Superior temporal gyrus (tissue), 1 donor: ENCODE results near the gene KIAA0232.
A peak's percentile ranks its signal among the peaks of the same experiment; 100 is the strongest.
"Not testable (repeated sequence)": the region's sequence is repeated elsewhere in the genome, so short reads cannot be mapped to it uniquely, and the experiment has no call there.

ENCODE experiments used
- DNase-seq: peaks from one replicate; pipeline ENCODE4 v3.0.0-alpha.2; 2016; ENCODE audit errors: extremely low spot score

KIAA0232 gene

DNA sequence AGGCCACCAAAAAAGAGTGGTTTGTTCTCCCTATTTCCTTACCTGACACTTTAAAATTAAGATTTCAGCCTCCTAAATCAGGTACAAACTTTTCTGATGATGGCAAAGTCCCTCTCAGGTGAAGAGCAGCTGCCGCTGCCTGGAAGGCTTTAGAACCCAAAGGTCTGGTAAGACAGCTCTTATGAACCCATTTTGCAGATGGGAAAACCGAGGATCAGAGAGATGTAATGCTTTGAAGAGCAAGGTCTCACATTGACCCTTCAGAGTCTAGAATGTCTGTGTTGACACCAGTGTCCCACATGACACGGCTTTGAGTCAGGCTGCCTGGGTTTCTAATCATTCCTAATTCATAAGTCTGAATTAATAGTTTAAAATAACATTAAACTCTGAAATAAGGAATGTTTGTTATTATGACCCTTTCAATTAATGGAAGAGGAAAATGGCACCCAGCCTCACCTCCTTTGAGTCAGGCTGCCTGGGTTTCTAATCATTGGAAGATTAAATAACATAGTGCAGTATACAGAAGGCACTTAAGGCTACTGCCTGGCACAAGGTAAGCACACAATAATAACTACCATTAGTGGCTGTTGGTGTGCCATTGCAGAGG, 27.9 kb upstream of the KIAA0232 start:
- no peak for DNase-seq

DNA sequence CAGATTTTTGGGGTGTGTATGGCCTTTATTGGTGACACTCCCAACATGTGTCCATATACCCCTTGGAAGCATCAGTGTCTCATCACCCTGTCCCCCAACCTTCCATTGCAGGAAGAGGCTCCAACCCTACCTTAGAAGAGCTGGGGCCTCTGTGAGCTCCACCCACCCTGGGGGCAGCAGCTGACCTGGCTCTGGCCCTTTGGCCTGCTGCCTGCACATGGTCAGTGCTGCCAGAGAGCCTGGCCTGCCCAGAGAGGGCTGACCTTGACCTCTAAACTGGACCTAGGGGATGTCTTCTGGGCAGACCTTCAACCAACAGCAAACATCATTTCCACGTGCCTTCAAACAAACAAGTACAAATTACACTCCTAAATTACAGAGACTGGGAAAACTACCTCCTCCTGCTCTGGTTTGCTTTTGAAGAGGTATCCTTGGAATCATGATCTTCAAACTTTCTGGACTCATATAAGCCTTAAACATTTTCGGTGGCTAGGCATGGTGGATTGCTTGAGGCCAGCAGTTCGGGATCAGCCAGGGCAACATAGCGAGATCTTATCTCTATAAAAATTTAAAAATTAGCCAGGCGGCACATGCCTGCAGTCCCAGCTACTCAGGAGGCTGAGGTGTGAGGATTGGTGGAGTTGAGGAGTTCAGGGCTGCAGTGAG, 27.3 kb upstream of the KIAA0232 start:
- DNase-seq, result no peak

DNA sequence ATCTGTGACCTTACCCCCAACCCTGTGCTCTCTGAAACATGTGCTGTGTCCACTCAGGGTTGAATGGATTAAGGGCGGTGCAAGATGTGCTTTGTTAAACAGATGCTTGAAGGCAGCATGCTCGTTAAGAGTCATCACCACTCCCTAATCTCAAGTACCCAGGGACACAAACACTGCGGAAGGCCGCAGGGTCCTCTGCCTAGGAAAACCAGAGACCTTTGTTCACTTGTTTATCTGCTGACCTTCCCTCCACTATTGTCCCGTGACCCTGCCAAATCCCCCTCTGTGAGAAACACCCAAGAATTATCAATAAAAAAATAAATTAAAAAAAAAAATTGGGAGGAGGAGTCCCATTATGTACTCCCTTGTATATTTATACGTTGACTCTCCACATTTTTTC, 26.2 kb upstream of the KIAA0232 start:
- not testable (repeated sequence) for DNase-seq

DNA sequence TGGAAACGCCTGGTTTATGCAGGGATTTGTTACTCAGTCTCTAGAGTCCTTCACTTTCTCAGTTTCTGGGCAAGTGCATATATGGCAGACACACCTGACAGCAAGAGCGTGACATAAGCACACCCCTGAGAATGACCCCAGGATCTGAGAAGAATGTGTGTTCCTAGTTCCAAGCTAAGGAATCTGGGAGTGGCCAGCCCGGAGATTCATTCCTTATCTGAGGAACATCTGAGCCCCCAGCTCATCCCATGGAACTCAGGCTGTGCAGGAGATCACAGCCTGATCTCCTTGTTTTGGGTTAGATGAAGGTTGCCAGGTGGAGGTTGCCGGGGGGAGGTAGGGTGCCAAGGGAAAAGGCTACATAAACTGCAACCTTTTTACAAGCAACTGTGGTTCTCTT, 23.8 kb upstream of the KIAA0232 start:
- DNase-seq, result no peak

DNA sequence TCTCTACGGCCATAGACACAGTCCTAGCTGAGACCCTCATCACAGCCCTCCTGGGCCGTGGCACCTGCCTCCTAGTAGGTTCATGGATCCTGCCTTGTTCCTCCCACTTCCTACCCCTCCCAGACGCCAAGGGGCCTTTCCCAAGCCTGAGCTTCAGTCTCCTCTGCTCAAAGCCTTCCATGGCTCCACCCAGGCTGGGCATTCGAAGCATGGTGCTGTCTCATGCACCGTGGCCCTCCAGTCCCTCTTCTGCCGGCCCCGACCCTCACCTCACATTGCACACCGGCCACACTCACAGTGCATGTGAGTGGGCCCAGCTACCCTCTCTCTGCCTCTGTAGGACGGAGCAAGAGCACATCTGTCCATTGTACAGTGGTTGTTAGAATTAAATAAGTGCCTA, 21.7 kb upstream of the KIAA0232 start:
- DNase-seq, result no peak

- peak; percentile 82 for DNase-seq
These were observed 20.6 kb upstream of the KIAA0232 start for GRCh38 chr4:6761649-6762615.

DNA sequence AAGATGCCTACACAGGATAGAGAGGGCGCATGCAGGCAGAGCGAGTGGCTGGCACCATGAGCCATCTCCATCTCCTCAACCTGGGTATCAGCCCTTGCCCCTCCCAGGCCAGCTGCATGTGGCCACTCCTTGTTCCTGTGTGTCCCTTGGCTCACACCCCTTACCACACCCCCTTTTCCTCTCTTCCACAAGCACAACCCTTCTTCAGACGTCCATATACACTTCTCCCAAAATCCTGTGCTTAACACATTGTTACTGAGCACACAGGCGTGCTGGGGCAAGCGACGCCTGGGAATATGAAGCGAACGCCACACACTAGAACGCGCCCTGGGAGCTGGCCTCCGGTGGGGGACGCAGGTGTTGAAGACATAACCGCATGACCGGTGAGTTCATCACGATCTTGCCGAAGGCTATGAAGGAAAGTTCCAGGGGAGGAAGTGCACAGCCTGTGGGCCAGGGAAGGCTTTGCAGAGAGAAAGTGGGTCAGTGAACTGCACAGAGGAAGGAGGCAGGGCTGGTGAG, 19.1 kb upstream of the KIAA0232 start:
- no peak for DNase-seq

DNA sequence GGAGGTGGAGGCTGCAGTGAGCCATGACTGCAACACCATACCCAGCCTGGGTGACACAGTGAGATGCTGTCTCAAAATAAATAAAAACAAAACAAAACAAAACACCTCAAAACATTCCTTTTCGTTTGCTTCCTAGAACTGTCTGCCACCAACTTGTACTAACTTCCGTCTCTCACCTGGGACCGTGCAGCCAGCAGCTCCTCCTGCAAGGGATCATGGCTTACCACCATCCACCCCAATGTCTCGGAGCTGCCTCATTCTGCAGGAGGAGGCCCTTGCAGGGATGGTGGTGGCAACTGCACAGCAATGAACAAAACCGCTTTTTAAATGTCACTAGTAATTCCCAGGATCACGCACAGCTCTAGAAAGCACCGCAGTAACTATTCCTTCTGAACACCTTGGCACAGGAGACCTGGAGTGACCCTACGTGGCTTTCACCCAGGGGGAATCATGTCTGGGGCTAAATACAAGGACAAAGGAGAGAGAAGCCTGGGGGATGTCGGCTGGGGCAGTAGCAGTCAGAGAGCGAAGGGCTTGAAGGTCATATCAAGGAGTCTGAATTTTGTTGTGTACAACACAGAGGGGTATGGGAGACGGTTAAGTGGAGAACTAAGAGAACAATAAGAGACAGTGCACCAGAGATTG, 17.4 kb upstream of the KIAA0232 start:
- DNase-seq, result no peak

DNA sequence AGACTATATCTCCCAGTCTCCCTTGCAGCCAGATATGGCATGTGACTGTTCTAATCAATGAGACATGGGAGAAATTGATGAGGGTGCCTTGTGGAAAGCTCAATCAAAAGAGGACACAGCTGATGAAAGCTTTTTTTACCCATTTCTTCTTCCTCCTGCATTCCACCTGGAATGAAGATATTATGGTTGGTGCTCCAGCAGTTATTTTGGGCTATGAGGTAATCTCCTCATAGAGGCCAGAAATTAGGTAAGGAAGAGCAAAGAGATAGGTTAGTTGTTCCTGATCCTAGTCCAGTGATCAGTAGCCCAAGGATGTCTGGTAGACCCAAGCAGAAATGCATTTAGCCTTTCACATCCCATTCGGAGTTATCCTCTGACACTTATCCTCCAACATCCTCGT, 16.8 kb upstream of the KIAA0232 start:
- no peak for DNase-seq

DNA sequence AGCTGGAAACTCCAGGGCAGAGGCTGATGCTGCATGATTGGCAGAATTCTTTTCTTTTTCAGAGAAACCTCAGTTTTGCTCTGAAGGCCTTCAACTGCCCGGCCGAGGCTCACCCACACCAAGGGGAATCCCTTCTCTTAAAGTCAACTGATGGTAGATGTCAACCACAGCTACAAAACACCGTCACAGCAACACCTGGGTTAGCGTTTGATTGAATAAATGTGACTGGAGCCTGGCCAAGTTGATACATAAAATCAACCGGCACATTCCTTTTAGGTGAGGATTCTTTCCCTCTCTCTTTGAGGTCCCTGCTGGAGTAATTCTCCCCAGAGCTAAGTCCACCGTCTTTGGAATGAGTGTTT, 15.2 kb upstream of the KIAA0232 start:
- no peak for DNase-seq

DNA sequence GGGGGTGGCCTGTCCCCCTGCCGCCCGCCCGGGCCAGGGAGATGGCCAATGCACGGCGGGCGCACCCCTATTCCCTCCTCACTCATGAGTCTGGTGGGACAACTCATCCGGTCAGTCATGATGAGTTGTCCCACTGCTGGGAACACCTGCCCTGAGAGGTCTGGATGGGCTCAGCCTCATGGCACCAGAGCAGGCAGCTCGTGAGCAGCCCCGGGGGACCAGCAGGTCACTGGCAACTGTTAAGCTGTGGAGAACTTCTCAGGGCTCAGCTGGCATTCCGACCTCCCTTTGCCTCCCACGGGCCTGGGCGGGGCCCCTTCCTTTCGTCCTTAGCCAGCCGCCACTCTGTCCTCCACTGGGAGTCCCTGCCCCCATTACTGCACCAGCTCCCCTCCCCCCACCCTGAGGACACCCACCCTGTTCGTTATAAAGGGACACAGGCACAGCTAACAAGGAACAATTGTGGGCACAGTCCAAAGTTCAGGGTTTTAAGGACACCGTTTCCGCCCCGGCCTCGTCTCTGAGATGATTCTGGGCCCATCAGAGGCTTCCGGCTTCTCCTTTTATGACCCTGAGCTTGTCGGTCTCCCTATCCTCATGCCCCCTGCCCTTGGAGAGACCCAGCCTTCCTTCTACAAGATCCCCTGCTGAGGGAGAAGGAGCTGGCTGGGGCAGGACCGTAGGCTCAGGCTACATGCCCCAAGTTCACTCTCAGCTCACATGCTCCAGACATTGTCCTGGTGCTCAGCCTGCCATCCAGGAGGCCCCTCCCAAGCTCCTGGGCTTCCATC, 14.6 kb upstream of the KIAA0232 start:
- DNase-seq, result no peak

DNA sequence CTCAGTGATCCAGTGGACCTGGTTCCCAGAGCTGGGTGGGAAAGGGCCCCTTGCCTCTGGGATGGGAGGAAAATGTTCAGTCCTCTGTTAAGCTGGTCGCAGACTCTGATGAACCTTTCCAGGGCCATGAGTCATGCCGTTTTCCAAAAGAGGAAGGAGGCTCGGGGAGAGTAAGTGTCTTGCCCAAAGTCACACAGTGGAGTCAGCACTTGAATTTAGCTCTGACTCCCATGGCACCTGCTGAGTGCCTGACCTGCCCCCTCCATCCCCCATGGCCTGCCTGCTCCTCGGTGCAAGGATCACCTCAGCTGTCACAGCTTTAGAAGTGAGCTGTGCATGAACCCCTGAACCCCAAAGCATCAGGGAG, 14.0 kb upstream of the KIAA0232 start:
- no peak for DNase-seq

GRCh38 chr4:6769233-6769988, 13.1 kb upstream of the KIAA0232 start:
- DNase-seq, result no peak

- DNase-seq, result no peak
These were observed 12.5 kb upstream of the KIAA0232 start for GRCh38 chr4:6769989-6770420.

GRCh38 chr4:6770581-6771228, 11.8 kb upstream of the KIAA0232 start:
- DNase-seq, result no peak

- no peak for DNase-seq
These were observed 11.3 kb upstream of the KIAA0232 start for GRCh38 chr4:6771229-6771671.

DNA sequence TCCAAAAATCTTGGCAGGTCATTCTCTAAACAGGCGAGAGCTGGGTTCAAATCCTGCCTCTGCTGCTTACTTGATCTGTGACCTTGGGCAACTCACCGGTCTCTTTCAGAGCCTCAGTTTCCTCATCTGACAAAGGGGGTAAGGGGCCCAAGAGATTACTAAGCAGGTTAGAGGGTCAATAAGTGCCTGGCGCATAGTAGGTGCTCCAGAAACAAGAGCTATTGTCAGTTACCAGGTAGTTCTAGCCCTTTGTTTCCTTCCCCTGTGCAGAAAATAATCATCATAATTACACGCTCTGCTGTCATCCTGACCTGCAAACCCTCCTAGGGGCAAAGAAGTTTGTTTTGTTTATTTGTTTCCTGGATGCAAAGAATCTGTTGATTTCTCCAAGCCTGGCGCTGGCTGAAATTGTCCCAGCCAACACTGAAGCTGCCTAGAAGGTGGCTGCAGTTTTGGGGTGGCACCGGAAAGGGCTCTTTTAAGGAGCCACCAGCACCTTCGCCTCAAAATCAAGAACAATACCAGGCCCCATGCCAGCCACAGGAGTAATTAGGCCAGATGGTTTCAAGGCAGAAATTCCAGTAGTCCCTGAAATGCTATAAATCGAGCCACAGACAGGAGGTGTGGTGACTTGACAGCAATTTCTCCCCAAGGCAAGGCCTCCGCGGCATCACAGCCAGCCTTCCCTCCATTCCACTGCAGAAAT, 10.2 kb upstream of the KIAA0232 start:
- no peak for DNase-seq

DNA sequence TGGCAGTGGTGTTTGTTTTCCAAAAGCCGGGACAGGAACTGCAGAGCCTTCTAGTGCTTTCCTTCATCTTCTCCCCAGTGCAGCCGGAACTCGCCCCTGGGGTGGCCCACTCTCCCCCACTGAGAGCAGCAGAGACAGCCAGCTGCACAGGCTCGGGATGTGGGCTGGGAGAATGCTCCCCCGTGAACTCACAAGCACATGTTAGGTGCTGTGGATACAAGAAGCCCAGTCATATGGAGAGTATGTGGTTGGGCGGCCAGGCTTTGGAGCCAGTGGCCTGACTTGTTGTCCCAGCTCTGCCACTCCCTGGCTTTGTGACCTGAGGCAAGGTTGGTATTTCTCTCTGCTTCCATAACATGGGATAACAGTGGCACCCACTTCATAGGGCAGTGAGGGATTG, 9.4 kb upstream of the KIAA0232 start:
- no peak for DNase-seq
